PC-3 (cell line): ENCODE measurements around the gene CCDC159.

Source experiments
- CTCF ChIP-seq: fragments of 300-600 bp; sonication (generic); conservative IDR thresholded peaks from 2 replicates; pipeline ENCODE4 v1.5.1; 2017; ENCODE audit warnings: antibody characterized with exemption, low read depth, mild to moderate bottlenecking, low read length
- EZH2 ChIP-seq: fragments of 300-600 bp; sonication (generic); IDR thresholded peaks from one replicate; pipeline ENCODE4 v1.6.1; 2017; ENCODE audit warnings: antibody characterized with exemption, mild to moderate bottlenecking, low read length; ENCODE audit not compliant: unreplicated experiment
- EZH2phosphoT487 ChIP-seq: fragments of 300-600 bp; sonication (generic); IDR thresholded peaks from 2 replicates; pipeline ENCODE4 v1.6.1; 2018; ENCODE audit warnings: mild to moderate bottlenecking, antibody characterized with exemption, low read length, borderline replicate concordance

GRCh38 chr19:11377237-11377636 is 30.9 kb downstream of the CCDC159 start:
- TF ChIP-seq EZH2 (no peak), CTCF (no peak), EZH2phosphoT487 (no peak)
